ENCODE results near the gene PGM3.
A peak's percentile ranks its signal among the peaks of the same experiment; 100 is the strongest.

Gene PGM3

GRCh38 chr6:83218646-83219045 is 25.6 kb upstream of the PGM3 start:
- Histone ChIP-seq H3K9me3 (ENCODE audit: control insufficient read depth, insufficient read depth, low read length) (no peaks in the 10 kb centered on the region), H3K36me3 (ENCODE audit: control insufficient read depth, low read length) (no peaks in the 10 kb centered on the region), H4K20me1 (ENCODE audit: control insufficient read depth, insufficient read depth, low read depth, low read length) (no peaks in the 10 kb centered on the region), H3K27me3 (ENCODE audit: control insufficient read depth, low read length) (0 out of 2 replicates have a peak, but pooled peaks cover 7% of the 10 kb centered on the region), H3F3A (ENCODE audit: control insufficient read depth, insufficient read depth) (no peaks in the 10 kb centered on the region), H3K79me2 (ENCODE audit: control insufficient read depth, low read length) (no peaks in the 10 kb centered on the region), H3K27ac (ENCODE audit: low read depth, low read length) (no peak overlapping the region), H3K9me2 (replicated peaks; ENCODE audit: control insufficient read depth, low read length) (no peaks in the 10 kb centered on the region), H3K4me2 (ENCODE audit: low read length) (no peak overlapping the region), H3K4me1 (ENCODE audit: control insufficient read depth, low read length) (no peaks in the 10 kb centered on the region), H3K4me3 (ENCODE audit: low read length) (no peak overlapping the region)
- no peak for TF ChIP-seq EZH2phosphoT487 (IDR thresholded peaks at IDR 0.05; ENCODE audit: borderline replicate concordance, low read length)
- TF ChIP-seq CTCF (IDR thresholded peaks at IDR 0.05; ENCODE audit: low read depth, low read length, poor library complexity, severe bottlenecking), result no peak

GRCh38 chr6:83216806-83217205 is 23.7 kb upstream of the PGM3 start:
- Histone ChIP-seq H3K4me1 (ENCODE audit: control insufficient read depth, low read length) (no peaks in the 10 kb centered on the region), H3K4me3 (ENCODE audit: low read length) (no peak overlapping the region), H3F3A (ENCODE audit: control insufficient read depth, insufficient read depth) (no peaks in the 10 kb centered on the region), H3K4me2 (ENCODE audit: low read length) (no peak overlapping the region), H3K9me2 (replicated peaks; ENCODE audit: control insufficient read depth, low read length) (no peaks in the 10 kb centered on the region), H3K79me2 (ENCODE audit: control insufficient read depth, low read length) (no peaks in the 10 kb centered on the region), H3K27ac (ENCODE audit: low read depth, low read length) (no peak overlapping the region), H3K9me3 (ENCODE audit: control insufficient read depth, insufficient read depth, low read length) (no peaks in the 10 kb centered on the region), H3K27me3 (ENCODE audit: control insufficient read depth, low read length) (peaks cover 4% of the 10 kb centered on the region), H4K20me1 (ENCODE audit: control insufficient read depth, insufficient read depth, low read depth, low read length) (no peaks in the 10 kb centered on the region), H3K36me3 (ENCODE audit: control insufficient read depth, low read length) (no peaks in the 10 kb centered on the region)
- TF ChIP-seq EZH2phosphoT487 (IDR thresholded peaks at IDR 0.05; ENCODE audit: borderline replicate concordance, low read length), result no peak
- TF ChIP-seq CTCF (IDR thresholded peaks at IDR 0.05; ENCODE audit: low read depth, low read length, poor library complexity, severe bottlenecking), result no peak

GRCh38 chr6:83215131-83216047 is 22.3 kb upstream of the PGM3 start:
- peaks cover 12% of the 10 kb centered on the region for H3K27me3 ChIP-seq (ENCODE audit: control insufficient read depth, low read length)
- H3K4me1 ChIP-seq (ENCODE audit: control insufficient read depth, low read length), result no peaks in the 10 kb centered on the region
- no peaks in the 10 kb centered on the region for H3K9me3 ChIP-seq (ENCODE audit: control insufficient read depth, insufficient read depth, low read length)
- H4K20me1 ChIP-seq (ENCODE audit: control insufficient read depth, insufficient read depth, low read depth, low read length), result no peaks in the 10 kb centered on the region
- H3K27ac ChIP-seq (ENCODE audit: low read depth, low read length), result no peak overlapping the region
- H3K79me2 ChIP-seq (ENCODE audit: control insufficient read depth, low read length), result no peaks in the 10 kb centered on the region
- no peak overlapping the region for H3K4me3 ChIP-seq (ENCODE audit: low read length)
- H3K9me2 ChIP-seq (replicated peaks; ENCODE audit: control insufficient read depth, low read length), result no peaks in the 10 kb centered on the region
- no peaks in the 10 kb centered on the region for H3F3A ChIP-seq (ENCODE audit: control insufficient read depth, insufficient read depth)
- H3K4me2 ChIP-seq (ENCODE audit: low read length), result no peak overlapping the region
- peak; percentile 87 for TF ChIP-seq CTCF (IDR thresholded peaks at IDR 0.05; ENCODE audit: low read depth, low read length, poor library complexity, severe bottlenecking)
- TF ChIP-seq EZH2phosphoT487 (IDR thresholded peaks at IDR 0.05; ENCODE audit: borderline replicate concordance, low read length), result no peak
- H3K36me3 ChIP-seq (ENCODE audit: control insufficient read depth, low read length), result no peaks in the 10 kb centered on the region

Measured in DOHH2 (cell line).